NCI-H510A treated with DMSO at 0.1 percent for 48 hours (cell line): ENCODE results near the gene GPSM1.
"Not testable (repeated sequence)": the region's sequence is repeated elsewhere in the genome, so short reads cannot be mapped to it uniquely, and the experiment has no call there.

Source experiments
- DNase-seq: peaks from one replicate; lab custom pipeline; 2025; lab: John Stamatoyannopoulos, UW

Gene GPSM1

DNA sequence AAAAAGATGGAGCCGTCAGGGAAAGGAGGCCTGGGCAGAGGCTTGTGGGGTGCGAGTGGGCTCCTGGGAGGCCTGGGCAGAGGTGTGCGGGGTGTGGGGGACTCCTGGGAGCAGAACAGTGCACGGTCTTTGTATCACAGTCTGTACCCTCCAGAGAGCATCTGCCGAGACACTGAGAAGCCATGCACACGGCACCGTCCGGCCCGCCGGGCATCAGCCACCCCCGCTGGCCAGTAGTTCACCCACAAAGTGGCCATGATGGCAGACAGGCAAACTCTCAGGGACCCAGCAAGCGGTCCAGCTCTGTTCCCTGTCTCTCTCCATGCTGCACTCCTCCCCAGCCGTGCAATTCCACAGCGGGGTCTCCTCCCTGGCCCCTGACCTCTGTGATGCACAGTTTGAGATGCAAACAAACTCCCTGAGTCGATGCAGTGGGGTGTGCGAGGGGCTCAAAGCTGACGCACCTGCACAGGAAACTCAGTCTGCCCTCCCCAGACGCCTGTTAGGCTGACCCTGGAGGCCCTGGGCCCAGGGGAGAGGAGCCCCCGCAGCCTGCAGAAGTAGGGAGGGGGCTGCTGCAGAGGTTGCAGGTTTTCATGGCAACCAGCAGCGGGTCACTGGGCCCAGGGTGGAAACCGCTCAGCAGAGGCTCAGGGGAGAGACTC, 9.1 kb upstream of the GPSM1 start:
- DNase-seq: no peak

DNA sequence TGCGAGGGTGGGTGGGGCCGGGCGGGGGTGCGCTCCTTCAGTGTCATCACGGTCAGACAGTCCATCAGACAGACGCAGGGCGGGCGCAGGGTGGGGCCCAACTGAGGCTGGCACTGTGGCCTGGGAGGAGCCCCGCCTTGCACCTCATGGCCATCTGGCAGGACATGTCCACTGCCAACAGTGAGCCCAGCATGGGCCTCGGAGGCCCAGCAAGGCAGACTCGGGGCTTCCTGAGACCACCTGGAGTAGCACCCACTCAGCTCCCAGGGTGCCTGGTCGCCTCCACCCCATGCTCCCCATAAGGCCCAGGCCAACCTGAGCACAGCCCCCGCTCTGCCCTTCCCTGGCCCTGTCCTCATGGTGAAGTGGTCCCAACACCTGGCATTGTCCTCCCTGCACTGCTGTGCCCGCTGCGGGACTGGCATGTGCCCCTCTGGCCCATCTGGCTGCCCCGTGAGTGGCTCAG, 8.5 kb upstream of the GPSM1 start:
- DNase-seq: no peak

DNA sequence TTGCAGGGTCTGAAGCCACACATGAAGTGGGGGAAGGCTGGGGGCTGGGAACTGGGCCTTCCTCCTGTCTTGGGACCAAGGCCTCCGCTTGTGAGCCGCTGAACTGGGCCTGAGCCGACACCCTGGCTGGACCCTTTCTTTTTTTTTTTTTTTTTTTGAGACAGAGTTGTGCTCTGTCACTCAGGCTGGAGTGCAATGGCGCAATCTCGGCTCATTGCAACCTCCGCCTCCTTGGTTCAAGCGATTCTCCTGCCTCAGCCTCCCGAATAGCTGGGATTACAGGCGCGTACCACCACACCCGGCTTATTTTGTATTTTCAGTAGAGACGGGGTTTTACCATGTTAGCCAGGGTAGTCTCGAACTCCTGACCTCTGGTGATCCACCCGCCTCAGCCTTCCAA, 8.1 kb upstream of the GPSM1 start:
- DNase-seq: not testable (repeated sequence)

DNA sequence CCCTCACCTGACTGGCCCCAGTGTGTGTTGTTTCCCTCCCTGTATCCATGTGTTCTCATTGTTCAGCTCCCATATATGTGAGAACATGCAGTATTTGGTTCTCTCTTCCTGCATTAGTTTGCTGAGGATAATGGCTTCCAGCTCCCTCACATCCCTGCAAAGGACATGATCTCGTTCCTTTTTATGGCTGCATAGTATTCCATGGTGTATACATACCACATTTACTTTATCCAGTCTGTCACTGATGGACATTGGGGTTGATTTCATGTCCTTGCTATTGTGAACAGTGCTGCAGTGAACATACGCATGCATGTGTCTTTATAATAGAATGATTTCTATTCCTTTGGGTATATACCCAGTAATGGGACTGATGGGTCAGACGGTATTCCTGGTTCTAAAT, 7.4 kb upstream of the GPSM1 start:
- not testable (repeated sequence) for DNase-seq

DNA sequence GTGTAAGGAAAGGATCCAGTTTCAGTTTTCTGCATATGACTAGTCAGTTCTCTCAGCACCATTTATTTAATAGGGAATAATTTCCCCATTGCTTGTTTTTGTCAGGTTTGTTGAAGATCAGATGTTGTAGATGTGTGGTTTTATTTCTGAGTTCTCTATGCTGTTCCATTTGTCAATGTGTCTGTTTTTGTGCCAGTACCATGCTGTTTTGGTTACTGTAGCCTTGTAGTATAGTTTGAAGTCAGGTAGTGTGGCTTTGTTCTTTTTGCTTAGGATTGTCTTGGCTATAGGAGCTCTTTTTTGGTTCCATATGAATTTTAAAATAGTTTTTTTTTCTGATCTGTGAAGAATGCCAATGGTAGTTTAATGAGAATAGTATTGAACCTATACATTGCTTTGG, 6.4 kb upstream of the GPSM1 start:
- DNase-seq: not testable (repeated sequence)

DNA sequence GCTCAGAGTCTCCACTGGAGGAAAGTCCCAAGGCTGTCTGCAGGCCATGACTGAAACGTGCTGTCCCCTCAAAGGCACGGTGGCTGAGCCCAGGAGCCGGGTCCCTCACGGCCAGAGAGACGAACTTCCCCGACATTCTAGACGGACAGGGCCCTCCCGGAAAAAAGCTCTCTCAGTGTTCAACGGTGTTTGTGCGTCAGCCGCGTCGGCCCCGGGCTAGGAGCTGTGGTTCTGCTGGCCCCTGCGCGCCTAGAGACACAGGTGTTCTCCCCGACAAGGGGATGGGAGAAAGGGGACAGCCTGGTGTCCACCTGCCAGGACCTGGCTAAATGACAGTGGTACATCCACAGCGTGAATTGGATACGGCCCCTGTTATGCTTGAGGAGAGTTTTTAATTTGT, 5.8 kb upstream of the GPSM1 start:
- DNase-seq: no peak

DNA sequence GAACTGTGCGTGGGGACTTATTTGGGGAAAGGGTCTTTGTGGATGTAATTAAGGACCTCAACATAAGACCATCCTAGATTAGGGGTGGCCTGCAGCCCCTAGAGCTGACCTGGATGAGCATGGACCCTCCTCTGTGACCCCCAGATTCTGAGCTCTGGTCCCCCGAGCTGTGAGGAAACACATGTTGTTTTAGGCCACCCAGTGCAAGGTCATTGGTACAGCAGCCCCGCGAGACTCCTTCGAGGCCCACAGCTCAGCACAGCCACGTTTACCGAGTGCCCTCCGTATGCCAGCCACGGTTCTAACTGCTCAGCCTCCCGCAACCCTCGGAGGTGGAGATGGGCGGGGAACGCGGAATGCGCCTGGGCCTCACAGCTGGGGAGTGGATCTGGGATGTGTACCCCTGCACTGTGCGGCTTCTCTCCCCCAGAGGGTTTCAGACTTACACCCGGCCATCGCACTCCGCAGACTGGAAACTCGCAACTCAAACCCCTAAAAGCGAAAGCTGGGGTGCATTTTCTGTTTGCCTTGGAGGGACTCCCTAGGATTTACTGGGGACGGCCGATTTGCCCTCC, 4.5 kb upstream of the GPSM1 start:
- DNase-seq: no peak

DNA sequence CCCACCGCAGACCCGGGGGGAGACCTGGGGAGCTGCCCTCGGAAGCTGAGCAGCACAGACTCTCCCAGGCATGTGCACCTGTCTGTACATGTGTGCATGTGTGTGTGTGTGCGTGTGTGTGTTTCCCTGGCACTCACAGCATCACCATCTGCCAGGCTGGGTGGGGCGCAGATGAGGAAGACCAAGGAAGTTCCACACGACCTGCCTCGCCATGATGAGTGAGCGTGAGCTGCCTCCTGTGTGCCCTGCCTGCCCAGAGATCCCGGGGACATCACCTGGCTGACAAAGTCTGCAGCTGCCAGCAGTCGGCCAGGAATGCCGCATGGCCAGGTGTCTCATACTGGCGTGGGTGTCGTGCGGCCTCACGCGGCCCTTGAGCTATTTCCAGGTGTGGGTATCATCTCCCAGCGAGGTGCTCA, 4.0 kb upstream of the GPSM1 start:
- peak; percentile 28 for DNase-seq

DNA sequence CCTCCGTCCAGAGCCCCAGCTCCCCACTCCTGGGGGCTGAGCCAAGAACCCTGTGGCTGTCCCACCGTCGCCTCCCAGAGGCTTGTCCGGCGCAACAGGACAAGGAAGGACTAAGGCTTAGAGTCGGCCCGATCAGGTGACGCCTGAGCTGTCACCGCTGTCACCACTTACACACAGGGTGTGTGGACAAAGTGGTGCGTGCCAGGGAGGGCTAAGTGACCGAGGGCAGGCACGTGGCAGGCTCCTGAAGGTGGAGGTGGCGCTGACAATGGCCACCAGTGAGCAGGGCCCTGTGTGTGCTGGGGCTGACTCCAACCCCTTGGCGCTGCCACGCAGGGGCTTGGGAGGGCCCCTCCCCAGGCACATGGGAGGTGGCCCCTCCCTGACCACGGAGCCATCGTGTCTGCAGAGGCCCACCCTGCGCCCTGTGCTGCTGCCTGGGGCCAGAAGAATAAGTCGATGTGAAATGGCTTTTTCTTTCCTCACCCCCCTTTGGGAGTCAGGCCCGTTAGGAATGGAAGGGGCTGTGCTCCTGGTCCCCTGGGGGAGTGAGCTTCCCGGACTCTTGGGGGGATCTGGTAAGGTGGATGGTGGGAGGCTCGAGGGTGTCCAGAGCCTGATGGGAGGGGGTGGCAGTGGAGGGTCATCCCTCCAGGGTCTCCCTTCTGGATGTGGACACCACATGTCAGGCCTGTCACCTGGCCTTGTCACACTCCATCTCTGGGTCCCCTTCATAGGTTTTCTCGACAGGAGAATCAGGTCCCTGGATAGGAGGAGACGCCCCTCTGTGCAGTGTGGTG, 2.6 kb upstream of the GPSM1 start:
- no peak for DNase-seq

DNA sequence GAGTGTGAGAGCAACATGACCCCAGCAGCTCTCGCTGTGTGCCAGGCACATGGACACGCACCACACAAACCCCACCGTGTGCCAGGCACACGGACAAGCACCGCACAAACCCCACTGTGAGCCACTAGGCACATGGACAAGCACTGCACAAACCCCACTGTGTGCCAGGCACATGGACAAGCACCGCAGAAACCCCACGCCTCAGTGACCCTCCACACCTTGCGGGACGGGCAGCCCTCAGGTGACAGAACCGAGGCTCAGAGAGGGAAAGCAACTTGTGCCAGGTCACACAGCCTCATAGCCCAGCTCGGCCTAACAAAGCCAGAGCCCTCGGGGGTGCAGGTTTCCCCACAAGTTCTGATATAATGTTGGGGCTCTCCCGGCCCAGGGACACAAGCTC, 2.0 kb upstream of the GPSM1 start:
- no peak for DNase-seq

DNA sequence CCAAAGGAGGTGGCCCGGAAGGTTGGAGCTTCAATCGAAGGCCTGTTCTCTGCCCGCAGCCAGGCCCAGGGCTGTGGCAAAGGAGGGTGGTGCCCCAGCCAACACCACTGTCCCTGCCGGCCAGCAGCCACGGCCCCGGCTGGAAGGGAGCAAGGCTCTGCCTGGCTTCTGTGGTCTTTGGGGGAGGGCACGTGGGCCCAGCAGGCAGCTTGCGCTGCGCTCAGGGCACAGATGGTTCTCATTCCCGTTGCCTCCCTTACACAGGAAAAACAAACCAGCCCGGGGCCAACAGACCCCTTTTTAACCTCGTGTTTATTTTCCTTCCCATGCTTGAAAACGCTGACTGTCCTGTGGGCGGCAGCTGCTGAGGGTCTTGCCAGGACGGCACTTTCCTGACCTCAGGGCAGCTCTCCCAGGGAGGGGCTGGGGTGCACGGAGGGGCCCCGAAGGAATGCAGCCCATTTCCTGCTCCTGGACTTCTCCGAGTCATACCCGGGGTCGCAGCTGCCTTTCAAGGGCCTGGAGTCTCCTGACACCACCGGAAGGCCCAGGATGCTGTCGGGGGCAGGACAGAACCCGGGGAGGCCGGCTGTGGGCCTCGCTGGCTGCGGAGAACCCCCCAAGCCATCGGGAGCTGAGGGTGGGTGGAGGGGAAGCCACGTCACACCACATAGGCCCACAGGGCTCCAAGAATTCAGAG, 1.1 kb upstream of the GPSM1 start:
- DNase-seq: no peak

DNA sequence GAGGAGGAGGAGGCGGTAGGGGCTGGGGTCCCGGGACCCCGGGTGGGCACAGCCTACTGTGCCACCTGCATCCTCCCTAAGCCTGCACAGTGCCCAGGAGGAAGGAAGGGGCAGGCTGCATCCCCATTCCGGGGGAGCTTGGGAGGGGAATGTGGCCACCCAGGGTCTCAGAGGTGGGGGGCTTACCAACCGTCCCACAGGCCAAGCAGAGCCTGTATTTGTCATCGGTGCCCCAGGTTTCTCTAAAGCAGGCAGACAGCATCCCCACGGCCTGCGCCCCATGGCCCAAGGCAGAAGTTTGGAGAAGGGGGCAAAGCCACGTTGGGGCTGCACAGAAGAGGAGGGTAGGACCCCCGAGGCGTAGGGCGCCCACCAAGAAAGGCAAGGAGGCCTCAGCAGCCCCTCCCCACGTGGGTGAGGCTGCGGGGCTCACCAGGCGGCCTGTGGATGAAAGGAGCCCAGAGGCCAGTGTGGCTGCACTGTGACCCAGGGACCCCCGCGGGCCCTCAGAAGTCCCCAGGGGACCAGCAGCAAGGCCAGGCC, 507 bp upstream of the GPSM1 start:
- no peak for DNase-seq

DNA sequence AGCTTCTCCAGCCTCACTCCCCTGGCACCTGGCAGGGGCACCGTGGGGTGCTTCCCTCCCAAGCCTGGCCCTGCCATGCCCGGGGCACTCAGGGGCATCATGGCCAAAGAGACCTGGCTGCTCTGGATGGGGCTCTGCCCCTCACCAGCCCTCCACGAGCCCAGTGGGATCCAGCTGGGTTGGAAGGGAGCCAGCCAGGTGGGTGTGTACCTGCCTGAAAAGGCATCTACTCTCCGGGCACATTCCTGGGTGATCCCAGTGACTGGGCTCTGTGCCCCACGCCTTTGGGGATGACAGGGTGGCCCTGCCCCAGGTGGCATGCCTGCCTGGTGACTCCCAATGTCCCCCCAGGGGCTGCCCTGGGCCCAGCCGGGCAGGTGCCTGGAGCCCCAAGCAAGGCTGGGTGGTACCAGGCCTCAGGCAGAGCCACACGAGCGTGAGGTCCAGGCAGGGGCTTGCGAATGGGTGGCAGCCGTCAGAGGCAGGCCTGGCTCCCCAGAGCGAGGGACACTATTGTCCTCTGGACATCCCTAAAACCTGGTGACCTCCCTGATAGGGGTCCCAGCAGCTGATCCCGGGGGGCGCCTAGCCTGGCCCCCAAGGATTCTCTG, 777 bp downstream of the GPSM1 start:
- DNase-seq: no peak

DNA sequence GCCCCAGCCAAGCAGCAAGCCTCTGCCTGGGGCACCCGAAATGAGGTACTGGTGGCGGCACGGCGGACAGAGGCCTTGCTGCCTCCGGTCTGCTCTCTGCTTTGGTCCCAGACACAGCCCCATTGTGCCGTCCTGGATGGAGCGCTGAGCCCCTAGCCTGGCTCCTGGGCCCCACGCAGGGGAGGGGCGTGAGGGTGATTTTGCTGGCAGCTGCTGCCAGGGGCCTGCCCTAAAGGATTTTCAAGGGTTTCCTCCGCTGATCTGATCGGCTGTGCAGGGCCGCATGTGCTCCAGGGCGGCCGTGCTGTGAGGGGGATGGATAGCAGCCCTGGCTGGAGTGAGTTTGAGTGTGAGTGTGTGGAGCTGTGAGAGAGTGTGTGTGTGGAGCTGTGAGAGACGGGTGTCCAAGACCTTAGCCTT, 1.3 kb downstream of the GPSM1 start:
- DNase-seq: no peak

DNA sequence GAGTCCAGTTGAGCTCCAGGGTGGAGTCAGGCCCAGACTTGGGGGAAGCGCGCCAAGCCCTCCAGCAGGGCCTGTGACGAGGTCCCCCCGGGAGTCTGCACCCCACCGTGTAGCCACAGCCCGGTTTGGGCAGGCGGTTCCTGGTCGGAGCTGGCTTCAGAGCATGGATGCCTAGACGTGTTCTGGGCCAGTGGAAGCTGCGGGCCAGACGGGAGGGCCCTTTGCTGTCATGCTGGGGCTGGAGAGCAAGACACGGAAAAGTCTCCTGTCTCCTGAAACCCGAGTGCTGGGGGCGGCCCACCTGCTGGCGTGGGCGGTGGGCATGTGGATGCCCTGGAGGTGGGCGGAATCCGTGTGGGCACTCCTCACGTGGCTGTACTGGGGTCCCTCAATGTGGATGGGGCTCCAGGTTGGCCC, 1.9 kb downstream of the GPSM1 start:
- no peak for DNase-seq

DNA sequence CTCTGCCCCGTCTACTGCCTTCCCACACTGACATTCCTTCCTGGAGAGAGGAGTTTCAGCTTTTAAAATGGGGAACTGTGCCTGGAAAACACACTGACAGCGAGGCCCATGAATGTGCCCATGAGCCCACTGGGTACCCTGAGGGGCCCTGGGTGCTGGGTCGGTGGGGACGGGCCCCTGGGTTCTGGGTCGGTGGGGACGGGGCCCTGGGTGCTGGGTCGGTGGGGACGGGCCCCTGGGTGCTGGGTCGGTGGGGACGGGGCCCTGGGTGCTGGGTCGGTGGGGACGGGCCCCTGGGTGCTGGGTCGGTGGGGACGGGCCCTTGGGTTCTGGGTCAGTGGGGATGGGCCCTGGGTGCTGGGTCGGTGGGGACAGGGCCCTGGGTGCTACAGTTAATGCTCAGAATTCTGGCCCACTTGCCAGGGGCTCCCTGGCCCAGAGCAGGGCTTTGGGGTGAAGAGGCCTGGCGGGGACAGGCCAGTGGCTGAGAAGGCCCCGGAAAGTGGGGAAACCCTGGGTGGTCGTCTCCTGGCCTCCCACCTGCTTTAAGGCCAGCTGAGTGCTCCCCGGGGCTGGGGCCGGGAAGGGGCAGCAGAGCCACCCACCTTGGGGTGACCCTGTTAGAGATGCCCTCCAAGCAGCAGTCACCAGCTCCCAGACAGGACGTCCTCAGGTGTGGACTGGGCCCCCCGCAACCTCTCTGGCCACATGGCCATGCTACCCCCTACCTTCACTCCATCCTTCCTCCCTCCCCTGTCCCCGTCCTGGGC, 2.5 kb downstream of the GPSM1 start:
- no peak for DNase-seq

DNA sequence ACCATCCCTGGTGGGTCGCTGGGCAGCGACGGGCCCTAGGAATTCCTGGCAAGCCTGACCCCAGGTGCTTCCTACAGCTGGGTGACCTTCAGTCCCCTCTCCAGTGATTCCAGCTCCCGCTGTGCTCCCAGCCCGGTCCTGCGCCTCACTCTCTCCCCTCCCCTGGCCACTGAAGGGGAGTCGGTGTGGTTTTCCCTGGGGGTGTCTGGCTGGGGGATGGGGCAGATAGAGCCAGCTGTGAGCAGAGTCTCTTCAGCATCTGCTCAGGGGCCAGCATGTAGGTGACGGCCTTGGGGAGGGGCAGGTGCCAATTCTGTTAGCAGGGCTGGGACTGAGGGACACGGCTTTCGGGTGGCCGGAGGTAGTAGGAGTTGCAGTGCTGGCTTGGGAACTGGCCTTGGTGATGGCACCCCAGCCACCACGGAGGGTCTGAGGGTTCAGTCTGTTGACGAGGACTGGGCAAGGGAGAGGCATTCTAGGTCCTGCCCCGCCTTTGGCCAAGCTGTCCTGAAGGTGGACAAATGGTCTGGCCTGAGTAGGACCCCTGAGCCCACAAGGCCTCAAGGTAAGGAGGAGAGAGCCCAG, 3.2 kb downstream of the GPSM1 start:
- DNase-seq: no peak

DNA sequence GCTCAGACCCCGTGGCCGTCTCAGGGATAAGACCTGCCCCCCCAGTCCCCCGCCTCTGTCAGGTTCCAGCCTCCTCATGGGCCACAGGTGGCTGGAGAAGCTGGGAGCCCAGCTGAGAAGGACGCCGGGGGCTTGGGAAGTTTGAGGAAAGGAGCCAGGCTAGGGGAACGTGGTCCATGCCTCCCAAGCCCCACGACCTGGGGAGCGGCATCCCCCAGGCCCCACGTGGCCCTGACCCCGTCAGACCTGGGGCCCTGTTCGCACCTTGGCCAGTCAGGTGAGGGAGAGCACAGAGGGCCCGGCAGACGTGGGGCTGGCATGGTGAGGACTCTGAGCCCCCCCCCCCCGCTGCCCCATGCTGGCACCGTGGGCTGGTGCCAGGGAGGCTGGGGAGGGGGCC, 3.7 kb downstream of the GPSM1 start:
- DNase-seq: no peak

DNA sequence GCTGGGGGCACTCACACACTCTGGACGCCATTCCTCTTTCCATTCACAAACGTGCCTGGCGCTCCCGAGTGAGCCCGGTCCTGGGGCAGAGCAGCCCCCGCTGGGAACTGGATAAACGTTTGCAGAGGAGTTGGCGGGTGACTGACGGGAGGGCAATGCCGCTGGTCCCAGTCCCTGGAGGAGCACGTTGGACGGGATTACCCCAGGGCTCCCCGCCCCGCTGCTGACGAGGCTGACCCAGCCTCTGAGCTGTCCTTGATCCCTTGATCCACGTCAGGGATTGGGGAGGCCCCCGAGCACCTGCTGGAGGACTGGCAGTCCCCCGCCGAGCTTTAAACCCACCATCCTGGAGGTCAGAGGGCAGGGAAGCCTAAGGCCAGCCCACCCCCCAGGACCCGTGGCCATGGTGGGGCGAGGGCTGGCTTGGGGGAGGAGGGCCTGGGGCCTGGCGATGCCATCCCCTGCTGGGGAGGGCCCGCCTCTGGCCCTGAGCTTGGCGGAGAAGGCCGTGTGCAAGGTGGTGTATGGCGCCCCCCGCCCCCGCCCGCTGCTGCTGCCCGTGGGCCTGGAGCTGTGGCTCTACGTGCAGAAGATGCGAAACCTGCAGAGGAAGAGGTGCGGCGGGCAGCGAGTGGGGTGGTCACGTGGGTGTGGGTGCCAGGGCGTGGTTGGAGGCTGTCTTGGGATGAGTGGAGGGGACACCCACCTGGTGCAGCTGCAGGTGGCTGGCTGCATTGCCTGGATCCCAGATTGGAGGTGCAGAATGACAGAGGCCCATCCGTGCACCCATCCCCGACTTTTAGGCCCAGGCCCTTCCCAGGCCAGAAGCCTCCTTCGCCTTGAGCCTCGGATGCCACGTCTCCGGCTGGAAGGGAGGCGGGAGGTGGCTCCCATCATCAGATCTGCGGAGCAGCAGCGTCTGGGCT, 4.5 kb downstream of the GPSM1 start:
- no peak for DNase-seq
